H1 (cell line): ENCODE measurements around the gene GRM4.
A peak's percentile ranks its signal among the peaks of the same experiment; 100 is the strongest.

Source experiments
- ASH2L ChIP-seq: fragments of 200-600, 300-600 bp; sonication (generic); IDR thresholded peaks from one replicate; pipeline ENCODE4 v1.7.1; 2017; ENCODE audit warnings: low read length
- BRCA1 ChIP-seq: IDR thresholded peaks from 2 replicates; pipeline ENCODE4 v1.6.1; 2012; ENCODE audit warnings: low read depth, low read length, improper control_type of control experiment
- GTF2F1 ChIP-seq: IDR thresholded peaks from 2 replicates; pipeline ENCODE4 v1.6.1; 2012; ENCODE audit warnings: low read depth, low read length, improper control_type of control experiment, borderline replicate concordance
- JUN ChIP-seq: IDR thresholded peaks from 2 replicates; pipeline ENCODE4 v1.6.1; 2011; ENCODE audit warnings: low read depth, mild to moderate bottlenecking, improper control_type of control experiment, low read length
- POLR2AphosphoS5 ChIP-seq: IDR thresholded peaks from 2 replicates; pipeline ENCODE4 v1.6.1; 2011; ENCODE audit warnings: low read depth, low read length
- RNF2 ChIP-seq: fragments of 200-900, 300-1000 bp; sonication (generic); IDR thresholded peaks from 2 replicates; pipeline ENCODE4 v1.7.1; 2016; ENCODE audit warnings: borderline replicate concordance, low read depth, mild to moderate bottlenecking, antibody characterized with exemption, low read length; ENCODE audit not compliant: poor library complexity, severe bottlenecking; ENCODE audit errors: missing control alignments
- SIRT6 ChIP-seq: IDR thresholded peaks from one replicate; pipeline ENCODE4 v1.7.1; 2012; ENCODE audit warnings: low read length, inconsistent platforms
- SRF ChIP-seq: IDR thresholded peaks from 2 replicates; pipeline ENCODE4 v1.6.1; 2011; ENCODE audit warnings: mild to moderate bottlenecking, low read depth, low read length, moderate library complexity
- TF ChIP-seq, protein P1 (sequence below), 3 experiments: IDR thresholded peaks; 1 replicate in 2 of 3; 2 replicates in 1 of 3; pipeline versions ENCODE4 v1.5.1 to v1.6.1; 2011; ENCODE audit warnings: low read length in 3 of 3, mild to moderate bottlenecking in 3 of 3, inconsistent platforms in 2 of 3, low read depth in 1 of 3, moderate library complexity in 1 of 3; ENCODE audit not compliant: insufficient read depth in 1 of 3; ENCODE audit errors: control extremely low read depth in 1 of 3
- TF ChIP-seq, protein P2 (sequence below): IDR thresholded peaks from 2 replicates; pipeline ENCODE4 v1.6.1; 2012; ENCODE audit warnings: low read length, inconsistent platforms

DNA sequence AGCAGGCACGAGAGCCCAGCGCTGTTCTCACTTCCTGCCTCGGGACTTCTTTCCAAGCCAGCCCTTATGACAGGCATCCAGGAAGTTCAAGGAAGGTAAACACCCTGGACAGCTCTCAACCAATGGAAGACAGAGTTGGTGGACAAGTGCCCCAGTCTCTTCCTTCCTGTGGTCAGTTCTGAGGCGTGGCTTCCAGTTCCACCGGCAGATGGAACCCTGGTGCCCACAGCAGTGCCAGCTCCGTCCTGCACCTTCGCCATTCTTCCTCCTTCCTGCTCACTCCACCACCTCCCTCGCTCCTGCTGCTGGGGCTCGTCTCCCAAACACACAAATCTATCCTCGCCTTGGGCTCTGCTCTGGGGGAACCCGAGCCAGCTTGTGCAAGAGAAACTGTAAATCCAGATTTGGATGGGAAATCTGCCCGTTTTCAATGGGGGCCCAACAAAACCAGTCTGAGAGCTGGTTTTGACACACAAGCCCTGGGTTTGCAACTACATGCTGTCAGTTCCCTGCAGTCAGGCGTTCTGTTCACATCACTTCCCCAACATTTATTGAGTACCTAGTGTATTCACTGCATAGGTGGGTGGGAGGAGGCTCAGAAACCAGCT, 162.7 kb downstream of the GRM4 start:
- TF ChIP-seq, protein P1, sequence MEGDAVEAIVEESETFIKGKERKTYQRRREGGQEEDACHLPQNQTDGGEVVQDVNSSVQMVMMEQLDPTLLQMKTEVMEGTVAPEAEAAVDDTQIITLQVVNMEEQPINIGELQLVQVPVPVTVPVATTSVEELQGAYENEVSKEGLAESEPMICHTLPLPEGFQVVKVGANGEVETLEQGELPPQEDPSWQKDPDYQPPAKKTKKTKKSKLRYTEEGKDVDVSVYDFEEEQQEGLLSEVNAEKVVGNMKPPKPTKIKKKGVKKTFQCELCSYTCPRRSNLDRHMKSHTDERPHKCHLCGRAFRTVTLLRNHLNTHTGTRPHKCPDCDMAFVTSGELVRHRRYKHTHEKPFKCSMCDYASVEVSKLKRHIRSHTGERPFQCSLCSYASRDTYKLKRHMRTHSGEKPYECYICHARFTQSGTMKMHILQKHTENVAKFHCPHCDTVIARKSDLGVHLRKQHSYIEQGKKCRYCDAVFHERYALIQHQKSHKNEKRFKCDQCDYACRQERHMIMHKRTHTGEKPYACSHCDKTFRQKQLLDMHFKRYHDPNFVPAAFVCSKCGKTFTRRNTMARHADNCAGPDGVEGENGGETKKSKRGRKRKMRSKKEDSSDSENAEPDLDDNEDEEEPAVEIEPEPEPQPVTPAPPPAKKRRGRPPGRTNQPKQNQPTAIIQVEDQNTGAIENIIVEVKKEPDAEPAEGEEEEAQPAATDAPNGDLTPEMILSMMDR (IDR thresholded peaks at IDR 0.05; ENCODE audit: control extremely low read depth in 1 of 3, insufficient read depth in 1 of 3, low read depth in 1 of 3, low read length in 3 of 3): peak in 1 of 3 experiments; percentile 10; a peak in 2 of 4 replicates
- TF ChIP-seq GTF2F1: no peak
- no peak for TF ChIP-seq RNF2
- no peak for TF ChIP-seq POLR2AphosphoS5
- no peak for TF ChIP-seq SRF
- TF ChIP-seq, protein P2, sequence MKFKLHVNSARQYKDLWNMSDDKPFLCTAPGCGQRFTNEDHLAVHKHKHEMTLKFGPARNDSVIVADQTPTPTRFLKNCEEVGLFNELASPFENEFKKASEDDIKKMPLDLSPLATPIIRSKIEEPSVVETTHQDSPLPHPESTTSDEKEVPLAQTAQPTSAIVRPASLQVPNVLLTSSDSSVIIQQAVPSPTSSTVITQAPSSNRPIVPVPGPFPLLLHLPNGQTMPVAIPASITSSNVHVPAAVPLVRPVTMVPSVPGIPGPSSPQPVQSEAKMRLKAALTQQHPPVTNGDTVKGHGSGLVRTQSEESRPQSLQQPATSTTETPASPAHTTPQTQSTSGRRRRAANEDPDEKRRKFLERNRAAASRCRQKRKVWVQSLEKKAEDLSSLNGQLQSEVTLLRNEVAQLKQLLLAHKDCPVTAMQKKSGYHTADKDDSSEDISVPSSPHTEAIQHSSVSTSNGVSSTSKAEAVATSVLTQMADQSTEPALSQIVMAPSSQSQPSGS: no peak
- no peak for TF ChIP-seq BRCA1
- no peak for TF ChIP-seq SIRT6
- no peak for TF ChIP-seq ASH2L
- no peak for TF ChIP-seq JUN
